GM10248 (cell line): ENCODE data around the gene EYA4.

Source experiments
- CTCF ChIA-PET: fragments of 300-600 bp; sonication (Branson Sonifier 250); formaldehyde crosslinking; extraction: SDS; loops from one replicate; lab custom pipeline; 2021; ENCODE audit warnings: antibody characterized with exemption; lab: Yijun Ruan, JAX
- POLR2A ChIA-PET: fragments of 350-650 bp; sonication (Branson Sonifier 250); formaldehyde crosslinking; extraction: SDS; loops from one replicate; lab custom pipeline; 2020; ENCODE audit warnings: antibody characterized with exemption; lab: Yijun Ruan, JAX
- DNase-seq: peaks from one replicate; pipeline ENCODE4 v3.0.0; 2012; ENCODE audit errors: extremely low spot score
- TF ChIP-seq, protein P1 (sequence below): IDR thresholded peaks from 2 replicates; pipeline ENCODE4 v1.5.1; 2012; ENCODE audit warnings: mild to moderate bottlenecking, low read depth; ENCODE audit errors: extremely low read depth, missing control alignments, control extremely low read depth

Gene EYA4

DNA sequence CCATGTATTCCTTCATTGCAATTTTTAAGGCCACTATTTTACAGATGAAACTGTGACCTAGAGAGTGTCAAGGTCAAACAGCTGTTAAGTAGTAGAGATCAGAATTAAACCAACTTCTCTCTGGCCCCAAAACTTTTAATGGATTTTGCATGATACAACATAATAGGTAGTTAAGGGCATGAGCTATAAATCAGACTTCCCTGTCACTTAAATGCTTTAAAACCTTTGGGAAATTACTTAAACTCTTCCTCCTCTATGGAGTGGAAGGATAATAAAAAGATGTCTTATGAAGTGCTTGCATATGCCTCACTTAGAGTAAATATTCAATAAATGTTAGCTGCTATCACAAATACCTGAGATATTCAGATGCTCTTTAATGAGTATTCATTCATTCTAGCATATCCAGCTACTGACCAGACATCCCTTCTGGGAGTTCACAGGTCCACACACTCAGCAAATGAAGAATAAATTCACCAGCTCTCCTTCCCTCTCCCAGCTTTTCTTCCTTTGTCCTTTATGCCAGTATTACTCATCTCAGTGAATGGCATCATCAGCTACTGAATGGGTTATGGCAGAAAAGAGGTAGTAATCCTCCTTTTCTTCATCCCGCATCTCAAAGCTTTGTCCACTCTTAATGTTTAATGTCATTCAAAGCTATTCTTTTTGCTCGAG, 36.2 kb downstream of the EYA4 start:
- DNase-seq: no peak
- CTCF ChIA-PET: no interaction called here
- TF ChIP-seq, protein P1, sequence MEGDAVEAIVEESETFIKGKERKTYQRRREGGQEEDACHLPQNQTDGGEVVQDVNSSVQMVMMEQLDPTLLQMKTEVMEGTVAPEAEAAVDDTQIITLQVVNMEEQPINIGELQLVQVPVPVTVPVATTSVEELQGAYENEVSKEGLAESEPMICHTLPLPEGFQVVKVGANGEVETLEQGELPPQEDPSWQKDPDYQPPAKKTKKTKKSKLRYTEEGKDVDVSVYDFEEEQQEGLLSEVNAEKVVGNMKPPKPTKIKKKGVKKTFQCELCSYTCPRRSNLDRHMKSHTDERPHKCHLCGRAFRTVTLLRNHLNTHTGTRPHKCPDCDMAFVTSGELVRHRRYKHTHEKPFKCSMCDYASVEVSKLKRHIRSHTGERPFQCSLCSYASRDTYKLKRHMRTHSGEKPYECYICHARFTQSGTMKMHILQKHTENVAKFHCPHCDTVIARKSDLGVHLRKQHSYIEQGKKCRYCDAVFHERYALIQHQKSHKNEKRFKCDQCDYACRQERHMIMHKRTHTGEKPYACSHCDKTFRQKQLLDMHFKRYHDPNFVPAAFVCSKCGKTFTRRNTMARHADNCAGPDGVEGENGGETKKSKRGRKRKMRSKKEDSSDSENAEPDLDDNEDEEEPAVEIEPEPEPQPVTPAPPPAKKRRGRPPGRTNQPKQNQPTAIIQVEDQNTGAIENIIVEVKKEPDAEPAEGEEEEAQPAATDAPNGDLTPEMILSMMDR: no peak
- POLR2A ChIA-PET: no interaction called here

DNA sequence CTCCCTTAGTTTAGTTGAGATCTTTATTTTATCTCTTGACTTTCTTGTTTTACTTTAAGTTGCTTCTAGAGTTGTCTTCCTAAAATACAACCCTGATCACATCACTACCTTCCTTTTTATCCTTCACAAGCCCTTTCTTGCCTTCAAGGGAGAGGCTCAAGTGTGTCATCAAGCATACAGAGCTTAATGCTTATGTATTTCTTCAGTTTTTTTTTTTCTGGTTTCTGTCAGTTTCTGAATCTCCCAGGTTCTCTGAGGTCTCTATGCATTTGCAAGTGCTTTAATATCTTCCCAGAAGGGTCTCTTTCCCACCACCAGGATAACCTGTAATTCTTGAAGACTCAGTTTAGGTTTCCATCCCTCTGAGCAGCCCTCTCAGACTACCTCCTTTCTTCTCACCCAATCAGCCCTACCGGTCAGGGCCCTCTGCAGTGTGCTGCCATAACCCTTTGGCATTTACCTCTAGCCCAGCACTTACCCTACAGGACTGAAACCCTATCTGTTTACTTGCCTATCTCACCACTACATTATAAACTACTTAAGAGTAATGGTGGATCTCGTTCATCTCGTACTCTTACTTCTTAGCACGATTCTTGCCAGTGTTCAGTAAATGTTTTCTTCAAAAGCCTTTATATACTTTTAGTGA, 36.9 kb downstream of the EYA4 start:
- no peak for DNase-seq
- ChIA-PET POLR2A (no interaction called here), CTCF (no interaction called here)
- TF ChIP-seq, protein P1: no peak

DNA sequence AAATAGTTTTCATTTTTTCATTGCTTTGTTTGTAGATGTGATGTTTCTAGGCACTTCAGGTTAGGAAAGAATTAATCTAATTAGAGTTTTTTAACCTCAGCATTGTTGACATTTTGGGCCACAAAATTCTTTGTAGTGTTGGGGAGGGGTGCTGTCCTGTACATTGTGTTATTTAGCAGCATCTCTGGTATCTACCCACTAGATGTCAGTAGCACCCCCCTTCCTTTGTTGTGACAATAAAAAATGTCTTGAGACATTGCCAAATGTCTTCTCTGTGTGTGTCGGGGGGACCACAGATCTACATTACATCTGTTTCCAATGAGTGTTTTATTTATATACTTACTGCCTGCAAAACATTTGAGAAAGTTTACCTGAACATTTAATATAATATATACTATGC, 45.6 kb downstream of the EYA4 start:
- ChIA-PET CTCF (interaction anchor here (1.3 kb wide), 1 partner anchor 8 kb away, joined by 3 read pairs; no protein-coding TSS in a partner anchor), POLR2A (no interaction called here)
- TF ChIP-seq, protein P1: no peak
- DNase-seq: no peak

DNA sequence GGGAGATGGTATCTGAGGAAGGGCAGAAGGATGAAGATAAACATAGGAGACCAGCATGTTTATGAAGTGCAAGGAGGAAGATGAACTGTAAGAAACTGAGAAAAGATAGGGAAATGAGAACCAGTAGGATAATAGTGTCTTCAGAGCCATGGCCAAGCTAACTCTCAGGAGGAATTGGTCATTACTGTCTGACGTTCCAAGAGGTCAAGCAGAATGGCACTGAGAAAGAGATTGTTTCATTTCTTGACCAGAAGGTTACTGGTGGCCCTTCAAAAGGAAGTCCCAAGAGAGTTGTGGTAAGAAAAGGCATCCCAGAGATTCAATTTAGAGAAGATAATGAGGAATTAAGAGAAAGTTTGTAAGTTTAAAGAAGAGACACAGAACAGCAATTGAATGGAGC, 47.5 kb downstream of the EYA4 start:
- TF ChIP-seq, protein P1: no peak
- ChIA-PET CTCF (no interaction called here), POLR2A (no interaction called here)
- DNase-seq: no peak

DNA sequence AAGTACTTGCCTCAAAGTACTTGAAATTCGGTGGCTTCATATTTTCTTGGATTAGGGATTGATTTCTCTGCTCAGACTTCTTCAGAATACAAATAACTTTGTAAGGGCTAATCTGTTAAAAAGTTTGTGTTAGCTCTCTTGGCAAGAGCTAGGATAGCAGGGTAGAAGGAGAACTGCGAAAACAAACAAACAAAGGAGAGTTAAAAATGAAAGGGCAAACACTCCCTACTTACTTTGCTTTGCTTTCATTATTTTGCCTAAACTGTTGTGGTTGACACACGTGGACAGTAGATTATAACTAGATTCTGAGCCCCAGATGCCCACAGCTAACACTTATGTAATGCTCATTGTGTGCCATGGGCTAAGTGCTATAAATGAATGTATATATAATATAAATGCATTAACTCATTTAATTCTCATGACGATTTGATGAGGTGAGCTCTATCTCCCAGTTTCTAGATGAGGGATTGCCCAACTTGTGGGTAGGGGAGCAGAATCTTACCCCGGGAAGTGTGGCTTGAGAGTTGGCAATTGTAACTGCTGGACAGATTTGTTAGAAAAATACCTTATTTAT, 48.7 kb downstream of the EYA4 start:
- CTCF ChIA-PET: interaction anchor here (1.2 kb wide), 1 partner anchor 17 kb away, joined by 3 read pairs; no protein-coding TSS in a partner anchor
- POLR2A ChIA-PET: no interaction called here
- TF ChIP-seq, protein P1: no peak
- DNase-seq: no peak

DNA sequence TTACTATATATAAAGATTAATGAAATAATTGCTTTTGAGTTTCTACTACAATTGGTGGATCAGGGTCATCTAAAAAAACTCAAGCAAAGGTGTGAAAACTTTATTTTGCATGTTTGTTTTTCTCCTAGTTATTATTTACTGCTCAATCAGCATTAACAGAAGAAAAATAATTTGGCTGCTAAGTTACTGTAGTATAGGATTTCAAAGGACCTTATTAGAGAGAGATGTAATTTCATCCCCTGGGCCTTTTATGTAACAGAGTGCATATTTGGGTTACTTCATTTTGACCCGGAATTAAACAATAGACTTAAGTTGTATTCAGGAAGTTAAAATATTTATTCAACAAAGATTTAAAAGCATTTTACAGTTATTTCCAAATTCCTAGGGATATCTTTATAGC, 49.8 kb downstream of the EYA4 start:
- CTCF ChIA-PET: interaction anchor here (0.9 to 1.6 kb wide), 3 partner anchors 9 to 31 kb away, joined by 3 to 4 read pairs (median 3); no protein-coding TSS in a partner anchor
- POLR2A ChIA-PET: no interaction called here
- TF ChIP-seq, protein P1: no peak
- no peak for DNase-seq
